RPMI8226 (cell line): ENCODE results near the gene STK40.

Experiments
- DNase-seq: peaks from one replicate; pipeline ENCODE4 v3.0.0-alpha.2; 2015

The STK40 gene, protein sequence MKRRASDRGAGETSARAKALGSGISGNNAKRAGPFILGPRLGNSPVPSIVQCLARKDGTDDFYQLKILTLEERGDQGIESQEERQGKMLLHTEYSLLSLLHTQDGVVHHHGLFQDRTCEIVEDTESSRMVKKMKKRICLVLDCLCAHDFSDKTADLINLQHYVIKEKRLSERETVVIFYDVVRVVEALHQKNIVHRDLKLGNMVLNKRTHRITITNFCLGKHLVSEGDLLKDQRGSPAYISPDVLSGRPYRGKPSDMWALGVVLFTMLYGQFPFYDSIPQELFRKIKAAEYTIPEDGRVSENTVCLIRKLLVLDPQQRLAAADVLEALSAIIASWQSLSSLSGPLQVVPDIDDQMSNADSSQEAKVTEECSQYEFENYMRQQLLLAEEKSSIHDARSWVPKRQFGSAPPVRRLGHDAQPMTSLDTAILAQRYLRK

DNA sequence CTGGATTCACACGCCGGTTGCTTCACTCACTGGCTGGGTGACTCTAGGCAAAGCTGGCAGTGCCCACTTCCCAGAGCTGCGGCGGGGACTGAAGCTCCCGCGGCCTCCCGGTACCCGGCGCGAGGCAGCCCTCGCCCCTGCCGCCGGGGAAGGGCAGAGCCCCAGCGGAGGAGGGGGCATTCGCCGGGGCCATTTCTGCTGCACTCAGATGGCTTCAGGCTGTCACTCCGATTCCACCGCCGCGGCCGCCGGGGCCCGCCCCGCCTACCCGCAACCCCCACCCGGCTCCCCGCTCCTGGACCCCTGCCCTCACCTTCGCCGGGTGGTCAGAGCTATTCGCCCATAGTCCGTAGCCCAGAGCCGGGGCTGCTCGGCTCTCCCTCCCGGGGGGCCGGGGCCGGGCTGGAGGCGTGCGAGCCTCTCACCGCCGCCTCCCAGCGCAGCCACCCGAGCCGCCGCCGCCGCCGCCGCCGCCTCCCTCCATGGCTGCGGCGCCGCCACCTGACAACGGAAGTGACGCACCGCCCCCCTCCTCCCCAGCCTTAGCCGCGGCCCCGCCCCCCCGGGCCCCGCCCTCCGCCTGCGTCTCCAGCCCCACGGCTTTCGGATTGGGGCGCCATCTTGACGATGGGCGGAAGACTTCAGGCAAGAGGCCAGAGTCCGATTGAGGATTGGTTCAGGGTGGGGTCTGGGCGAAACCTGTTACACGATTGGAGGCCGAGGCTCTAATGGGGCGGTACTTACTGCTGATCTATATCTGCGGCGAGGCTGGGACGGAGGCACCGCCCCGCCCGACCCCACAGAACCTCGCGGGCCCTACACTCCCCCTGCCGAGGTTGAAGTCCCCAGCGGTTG lies at the start of gene STK40:
STK40 (minus strand) TSS at position 515 of the 855 bp plus-strand sequence. CDS start 24,592 bp downstream, outside the sequence.
- DNase-seq: peak; percentile 100

DNA sequence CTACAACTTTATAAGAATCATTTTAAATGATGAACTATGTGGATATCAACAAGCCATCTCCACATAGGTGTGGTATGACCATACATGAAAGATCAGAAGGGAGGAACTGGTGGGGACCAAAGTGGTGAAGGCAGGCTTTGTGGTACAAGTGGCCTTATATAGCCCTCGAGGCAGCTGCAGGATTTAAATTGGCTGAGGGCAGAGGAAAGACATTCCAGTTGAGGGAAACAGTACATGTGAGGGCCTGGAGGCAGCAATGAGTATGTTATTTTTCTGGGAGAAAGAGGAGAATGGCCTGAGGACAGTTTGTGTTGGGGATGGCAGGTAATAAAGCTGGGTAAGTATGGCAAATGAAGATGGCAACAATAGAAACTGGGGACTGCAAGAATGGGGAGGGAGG lies 47.4 kb upstream of the STK40 start:
- DNase-seq: no peak

DNA sequence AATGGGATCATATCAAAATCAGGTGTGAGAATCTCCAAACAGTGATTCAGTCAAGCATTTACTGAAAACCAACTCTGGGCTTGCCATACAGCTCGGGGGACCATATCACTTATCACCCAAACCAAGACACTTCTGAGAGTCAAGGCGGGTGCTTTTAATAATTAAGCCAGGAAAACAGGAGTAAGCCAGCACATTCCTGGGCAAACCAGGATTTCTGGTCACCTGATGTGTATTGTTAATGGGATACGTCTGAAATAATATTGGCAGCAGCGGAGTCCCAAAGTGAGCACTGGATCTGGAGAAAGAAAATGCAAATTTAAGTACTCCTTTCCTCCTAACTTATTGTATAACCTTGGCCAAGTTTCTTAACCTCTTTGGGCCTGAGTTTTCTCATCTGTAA lies 46.9 kb upstream of the STK40 start:
- DNase-seq: no peak

DNA sequence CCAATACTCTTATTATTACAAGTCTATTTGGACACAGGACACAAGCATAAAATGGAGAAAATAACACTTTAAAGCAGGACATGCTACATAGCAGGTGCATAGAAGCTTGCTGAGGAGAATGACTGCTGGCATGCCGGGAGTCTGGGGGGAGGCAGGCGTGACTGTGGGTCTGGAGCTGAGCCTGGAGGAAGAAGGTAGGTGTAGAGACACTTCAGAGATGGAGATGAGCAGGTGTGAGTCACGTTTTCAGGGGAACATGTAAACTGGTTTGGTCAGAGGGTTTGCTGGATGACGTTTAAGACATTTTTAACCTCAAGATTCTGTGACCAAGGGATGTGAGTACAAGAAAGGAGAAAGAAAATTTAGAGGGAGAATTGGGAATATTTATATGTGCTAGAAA lies 40.1 kb upstream of the STK40 start:
- no peak for DNase-seq

DNA sequence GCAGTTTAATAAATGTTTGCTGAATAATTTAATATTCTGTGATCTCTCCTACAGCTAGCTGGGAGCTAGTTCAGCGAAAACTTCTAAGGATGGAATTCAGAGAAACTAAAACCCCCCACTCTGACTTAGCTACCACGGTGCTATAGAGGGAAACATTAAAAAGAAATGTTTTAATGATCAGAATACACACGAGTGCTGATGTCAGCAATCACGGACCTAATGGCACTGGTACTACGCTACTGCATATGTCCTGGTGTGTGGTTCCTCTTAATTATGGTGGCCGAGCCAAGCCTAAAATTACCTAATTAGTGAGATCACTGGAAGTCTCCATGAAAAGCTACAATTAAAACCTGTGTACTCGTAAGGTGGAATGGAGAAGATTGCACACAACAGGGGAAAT lies 35.9 kb upstream of the STK40 start:
- no peak for DNase-seq

DNA sequence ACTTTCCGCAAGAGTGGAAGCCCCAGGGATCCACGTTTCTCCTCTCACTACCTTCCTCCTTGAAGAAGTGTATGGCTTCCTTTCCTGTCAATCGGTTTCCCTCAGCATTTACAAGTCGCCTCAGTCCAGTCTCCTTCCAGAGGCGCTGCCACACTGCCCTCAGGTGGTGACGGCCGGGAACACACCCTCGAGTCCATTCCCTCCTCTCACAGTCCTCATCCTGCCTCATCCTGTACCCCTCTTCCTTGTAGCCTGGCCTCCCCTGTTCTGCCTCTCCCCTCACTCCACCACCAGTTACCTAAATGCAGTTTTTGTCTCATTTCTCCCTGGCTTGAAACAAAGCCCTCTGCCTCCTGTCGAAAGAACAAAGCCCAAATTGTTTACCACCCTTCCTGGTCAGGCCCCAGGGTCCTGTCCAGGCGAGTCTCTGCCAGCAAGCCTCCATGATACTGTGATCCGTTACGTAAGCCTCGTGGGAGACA lies 35.2 kb upstream of the STK40 start:
- DNase-seq: peak; percentile 87

DNA sequence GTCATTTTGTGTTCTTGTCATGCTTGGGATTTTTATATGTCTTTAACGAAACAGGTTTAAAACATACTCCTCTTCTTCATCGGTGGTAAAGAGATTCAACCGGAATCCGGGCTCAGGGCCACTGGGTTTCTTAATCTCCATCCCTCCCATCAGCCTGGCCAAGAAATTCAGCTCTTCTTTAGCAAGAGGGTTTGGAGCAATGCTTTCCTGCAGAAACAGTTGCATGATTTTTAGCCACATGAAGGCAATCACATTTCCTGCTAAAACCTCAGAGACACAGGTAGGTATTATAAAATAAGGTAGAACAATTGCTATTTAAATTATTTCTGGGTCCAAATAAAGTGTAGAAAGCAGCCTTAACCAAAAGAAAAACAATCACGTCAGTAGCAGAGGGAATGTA lies 34.7 kb upstream of the STK40 start:
- no peak for DNase-seq

DNA sequence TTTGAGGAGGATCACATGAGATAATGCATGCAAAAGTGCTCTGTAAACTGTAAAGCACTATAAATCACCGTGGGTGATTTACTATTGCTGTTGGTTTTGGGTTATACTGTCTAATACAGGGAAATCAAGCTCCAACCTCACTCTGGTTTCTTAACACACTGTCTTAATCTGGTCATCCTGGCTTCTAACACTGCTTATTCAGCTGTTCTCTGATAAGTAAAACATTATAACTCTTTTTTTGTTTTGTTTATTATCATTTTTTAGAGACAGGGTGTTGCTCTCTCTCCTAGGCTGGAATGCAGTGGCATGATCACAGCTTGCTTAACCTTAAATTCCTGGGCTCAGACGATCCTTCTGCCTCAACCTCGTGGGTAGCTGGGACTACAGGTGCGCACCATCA lies 33.8 kb upstream of the STK40 start:
- no peak for DNase-seq

DNA sequence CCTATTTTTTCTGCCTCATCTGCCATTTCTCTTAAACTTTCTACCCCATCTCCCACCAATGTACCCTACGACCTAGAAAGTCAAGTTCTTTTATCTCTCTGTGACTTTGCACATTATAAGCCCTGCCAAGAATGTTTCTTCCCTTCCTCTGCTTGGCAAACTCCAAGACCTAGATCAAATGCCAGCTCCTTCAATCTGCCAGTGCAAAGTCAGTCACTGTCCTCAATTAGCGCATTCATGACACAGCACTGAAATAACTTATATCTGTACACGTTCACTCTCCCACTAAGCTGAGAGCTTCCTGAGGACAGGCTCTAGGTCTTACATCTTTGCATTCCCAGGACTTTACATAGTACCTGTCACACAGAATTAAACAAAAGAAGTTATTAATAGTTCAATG lies 33.4 kb upstream of the STK40 start:
- DNase-seq: no peak

DNA sequence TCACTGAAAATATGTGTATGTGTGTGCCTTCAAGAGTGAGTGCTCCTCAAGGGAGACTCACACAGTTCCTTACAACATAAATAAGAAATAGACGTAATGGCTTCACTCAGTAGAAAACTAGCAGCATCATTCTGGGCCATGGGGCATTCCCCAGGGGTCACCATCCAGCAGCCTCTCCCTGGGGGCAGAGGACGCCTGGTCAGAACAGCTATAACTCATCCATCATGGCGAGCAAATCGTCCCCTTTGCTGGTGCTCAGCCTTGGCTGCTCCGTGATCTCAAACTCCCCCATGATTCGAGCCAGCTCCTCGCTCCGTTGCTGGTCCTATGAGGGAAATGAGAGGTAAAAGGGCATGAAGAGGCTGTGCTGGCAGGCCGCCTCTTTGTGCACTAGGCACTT lies 32.2 kb upstream of the STK40 start:
- no peak for DNase-seq

DNA sequence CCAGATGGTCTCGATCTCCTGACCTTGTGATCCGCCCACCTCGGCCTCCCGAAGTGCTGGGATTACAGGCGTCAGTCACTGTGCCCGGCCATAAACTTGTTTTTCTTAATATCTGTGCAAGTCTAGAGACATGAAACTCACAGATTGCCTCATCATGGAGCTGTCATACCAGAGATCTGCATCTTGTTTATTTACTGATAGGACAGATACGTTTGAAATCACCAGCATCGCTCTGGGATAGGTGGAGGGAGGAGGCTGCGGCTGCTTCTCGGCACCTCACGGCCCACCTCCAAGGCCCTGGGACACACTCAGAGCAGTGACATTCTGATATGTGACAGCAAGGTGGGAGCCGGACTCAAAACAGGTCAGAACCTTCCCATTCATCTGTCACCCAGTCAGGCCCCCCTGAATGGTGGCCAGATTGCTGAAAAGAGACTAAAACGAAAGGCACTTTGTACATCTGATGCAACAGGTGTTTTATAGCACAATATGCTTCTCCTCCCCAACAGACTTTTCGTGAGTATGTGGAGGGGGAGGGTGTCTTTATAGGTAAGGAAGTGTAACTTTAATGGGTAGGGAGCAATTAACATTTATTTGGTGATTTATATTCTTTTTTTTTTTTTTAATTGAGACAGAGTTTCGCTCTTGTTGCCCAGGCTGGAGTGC lies 30.1 kb upstream of the STK40 start:
- no peak for DNase-seq

DNA sequence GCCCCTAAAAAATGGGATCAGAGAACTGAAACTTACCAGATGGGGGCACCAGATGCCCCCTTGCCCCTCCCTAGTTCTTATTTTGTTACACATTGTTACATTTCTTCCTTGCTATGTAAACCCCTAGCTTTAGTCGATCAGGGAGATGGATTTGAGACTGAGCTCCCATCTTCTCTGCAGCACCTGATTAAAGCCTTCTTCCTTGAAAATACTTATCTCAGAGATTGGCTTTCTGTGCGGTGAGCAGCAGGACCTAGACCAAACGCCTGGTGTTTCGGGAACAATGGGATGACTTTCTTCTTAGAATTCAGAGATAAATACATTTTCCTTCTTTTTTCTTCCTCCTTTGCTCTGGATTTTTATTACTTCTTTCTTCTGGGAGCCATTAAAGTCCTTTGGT lies 28.7 kb upstream of the STK40 start:
- no peak for DNase-seq

DNA sequence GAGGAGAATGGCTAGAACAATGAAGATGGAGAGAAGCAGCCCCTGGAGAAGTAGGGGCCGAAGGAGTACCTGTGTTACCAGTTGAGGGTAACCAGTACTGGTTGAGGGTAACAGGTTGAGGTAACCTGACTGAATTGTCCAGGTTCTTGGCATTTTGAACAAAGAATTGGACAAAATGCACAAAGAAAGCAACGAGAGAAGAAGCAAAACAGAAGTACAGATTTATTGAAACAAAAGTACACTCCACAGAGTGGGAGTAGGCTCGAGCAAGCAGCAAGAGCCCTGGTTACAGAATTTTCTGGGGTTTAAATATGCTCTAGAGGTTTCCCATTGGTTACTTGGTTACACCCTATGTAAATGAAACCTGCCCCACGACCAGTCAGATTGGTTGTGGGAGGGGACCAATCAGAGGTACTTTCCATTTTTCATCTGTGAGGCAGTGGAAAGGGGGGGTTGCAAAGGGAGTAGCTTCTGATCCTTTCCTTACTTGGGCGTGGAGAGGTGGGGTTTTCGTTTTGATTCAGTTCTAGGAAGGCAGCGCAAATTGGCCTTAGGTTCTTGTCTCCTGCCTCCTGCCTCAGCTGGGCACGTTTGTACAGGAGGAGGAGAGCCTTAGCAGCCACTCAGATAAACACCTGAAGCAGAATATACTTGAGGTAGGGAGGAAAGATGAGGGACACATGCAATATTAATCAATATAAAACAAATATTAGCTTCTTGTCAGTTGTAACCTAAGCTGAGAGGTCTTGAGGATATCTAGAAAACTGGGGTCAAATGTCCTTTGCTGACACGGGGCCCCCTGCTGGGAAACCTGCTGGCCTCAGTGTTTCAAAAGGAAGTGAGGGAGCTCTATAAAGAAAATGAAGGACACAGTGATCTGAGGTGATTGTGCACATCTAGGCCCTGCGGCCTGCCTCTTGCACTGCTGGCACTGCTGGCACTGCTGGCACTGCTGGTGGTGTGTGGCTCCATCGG lies 26.2 kb upstream of the STK40 start:
- DNase-seq: peak; percentile 52

DNA sequence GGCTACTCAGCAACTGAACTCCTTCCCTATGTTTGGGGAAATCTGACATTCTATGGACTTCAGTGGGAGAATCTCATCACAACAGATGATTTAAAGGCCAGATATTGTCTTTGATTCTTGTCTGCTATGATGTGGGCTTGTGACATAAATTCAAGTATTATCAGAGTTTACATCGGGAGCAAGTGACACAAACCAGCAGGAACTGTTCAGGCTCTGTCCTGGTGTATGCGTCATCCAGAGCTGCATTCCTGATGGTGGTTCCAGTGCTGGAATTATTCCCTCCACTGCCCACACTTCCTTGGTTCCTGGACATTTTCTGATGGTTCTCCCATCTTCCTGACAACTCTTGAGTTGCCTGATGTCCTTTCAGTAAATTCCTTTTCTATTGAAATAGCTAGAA lies 22.8 kb upstream of the STK40 start:
- DNase-seq: no peak

DNA sequence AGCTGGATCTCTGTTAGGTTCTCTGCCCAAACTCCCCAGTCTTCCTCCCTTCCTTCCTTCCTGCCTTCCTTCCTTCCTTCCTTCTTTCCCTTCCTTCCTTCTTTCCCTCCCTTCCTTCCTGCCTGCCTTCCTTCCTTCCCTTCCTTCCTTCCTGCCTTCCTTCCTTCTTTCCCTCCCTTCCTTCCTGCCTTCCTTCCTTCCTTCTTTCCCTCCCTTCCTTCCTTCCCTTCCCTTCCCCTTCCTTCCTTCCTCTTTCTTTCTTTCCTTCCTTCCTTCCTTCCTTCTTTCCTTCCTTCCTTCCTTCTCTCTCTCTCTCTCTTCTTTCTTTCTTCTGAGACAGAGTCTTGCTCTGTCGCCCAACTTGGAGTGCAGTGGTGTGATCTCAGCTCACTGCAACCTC lies 20.7 kb upstream of the STK40 start:
- DNase-seq: no peak

DNA sequence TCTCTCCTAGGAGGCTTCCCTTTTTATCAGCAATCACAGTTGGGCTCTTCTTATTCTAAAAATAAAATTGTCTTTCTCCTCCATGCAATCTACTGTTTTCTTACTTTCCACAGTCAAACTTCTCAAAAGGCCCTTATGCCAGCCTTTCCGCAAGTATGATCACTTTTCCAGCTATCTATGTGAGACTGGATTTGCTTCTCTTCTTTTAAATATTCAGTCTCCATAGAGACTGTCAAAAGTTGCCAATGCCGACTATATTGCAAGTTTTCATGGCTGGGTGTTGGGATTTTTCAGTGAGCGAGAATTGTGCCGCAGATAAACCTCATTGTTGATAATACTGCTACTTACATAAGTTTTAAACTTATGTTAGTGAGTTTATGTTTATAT lies 16.8 kb upstream of the STK40 start:
- DNase-seq: no peak

DNA sequence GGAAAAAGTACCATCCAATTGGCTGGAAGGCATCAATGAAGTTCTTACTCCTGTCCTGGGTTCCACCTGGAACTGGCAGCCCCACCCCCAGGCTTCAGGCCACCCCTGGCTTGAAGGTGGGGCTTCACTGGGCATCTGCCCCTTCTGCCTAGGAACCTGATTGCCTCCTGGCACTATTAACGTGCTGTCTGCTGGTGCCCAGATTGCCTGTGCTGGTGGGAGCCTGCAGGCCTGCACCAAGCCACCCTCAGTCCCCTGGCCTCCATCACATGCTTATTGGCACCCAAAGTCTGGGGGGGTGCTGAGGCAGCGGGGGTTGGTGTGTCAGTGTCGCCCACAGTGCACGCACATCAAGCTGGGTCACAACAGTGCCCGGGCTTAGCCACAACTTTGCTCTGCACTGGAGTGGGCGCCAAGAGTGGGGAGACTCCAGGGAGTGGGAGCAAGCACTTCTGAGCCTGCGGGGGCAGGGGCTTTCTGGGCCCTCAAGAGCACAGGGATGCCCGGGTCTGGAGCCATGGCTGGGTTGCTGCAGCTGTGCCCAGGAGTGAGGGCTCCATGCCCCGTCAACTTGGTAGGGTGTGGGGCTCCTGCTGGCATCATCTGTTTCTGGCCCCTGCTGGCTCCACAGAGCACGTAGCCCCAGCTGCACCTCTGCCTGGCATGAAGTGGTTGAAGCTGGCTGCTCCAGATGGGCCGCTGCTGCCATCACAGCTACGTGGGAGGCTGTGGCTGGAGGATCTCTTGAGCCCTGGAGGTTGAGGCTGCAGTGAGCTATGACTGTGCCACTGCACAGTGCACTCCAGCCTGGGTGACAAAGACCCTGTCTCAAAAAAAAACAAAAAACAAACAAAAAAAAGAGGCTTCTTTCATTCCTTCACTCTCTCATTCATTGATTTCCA lies 16.1 kb upstream of the STK40 start:
- DNase-seq: no peak

DNA sequence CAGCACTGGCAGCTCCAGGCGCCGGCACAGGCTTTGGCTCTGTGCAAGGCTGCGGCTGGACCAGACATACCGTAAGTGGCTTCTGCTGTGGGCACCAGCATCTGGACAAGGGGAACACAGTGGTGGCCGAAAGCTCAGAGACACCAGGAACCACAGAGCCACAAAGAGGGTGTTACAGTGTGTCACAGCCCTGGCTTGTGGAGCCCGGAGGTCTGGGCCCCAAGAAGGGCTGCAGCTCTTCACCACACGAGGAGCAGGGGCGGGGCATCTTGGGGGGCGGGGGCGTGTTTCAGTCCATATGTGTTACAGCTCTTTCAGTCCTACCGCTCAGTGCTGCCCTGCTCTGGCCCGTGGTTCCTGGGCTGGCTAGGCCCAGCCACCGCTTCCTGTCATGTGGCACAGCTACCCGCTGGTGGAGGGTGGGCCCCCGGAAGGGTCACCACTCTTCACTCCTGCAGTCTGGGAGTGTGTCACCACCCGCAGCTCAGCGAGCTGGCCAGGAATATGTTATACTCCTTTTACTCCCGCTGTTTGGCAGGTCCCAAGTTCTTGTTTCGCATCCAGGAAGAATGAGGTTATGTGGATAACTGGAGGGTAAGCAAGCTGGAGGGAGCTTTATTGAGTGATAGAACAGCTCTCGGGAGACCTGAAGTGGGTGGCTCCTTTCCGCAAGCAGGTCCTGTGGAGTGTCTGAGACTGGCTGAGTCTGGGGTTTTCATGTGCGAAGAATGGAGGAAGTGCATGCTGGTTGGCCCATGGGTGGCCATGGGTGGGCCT lies 15.3 kb upstream of the STK40 start:
- no peak for DNase-seq

DNA sequence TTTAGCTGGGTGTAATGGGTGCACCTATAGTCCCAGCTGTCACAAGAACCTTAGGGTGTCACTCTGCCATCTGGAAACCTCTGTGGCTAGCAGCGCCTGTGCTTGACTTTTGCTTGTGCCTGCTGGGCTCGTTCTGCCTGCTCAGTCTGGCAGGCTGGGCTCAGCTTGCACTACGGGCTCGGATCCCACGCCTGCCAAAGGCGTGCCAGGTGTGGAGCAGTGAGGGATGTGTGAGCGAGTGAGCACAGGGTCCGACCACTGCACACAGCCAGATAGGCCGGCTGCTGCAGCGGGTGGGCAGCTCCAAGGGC lies 14.7 kb upstream of the STK40 start:
- DNase-seq: no peak

DNA sequence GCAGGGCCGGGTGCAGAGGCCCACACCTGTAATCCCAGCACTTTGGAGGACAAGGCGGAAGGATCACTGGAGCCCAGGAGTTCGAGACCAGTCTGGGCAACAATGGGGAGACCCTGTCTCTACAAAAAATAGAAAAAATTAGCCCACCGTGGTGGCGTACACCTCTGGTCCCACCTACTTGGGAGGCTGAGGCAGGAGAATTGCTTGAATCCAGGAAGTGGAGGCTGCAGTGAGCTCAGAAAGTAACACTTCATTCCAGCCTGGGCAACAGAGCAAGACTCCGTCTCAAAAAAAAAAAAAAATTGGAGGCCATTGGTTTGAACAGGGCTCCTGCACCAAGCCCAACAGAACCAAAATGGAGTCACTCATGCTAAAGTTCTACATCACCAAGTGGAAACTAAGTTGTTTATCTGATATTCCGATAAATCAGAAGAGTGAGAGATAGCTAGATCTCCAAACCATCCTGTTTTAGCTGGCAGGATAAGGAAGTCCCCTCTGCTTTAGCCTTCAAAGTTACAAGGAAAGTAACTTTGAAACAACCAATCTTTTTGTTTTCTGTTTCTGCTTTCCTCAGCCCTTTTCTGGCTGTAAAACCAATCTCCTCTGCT lies 12.8 kb upstream of the STK40 start:
- DNase-seq: no peak
